ENCODE data around the gene ZFP91.

DNA sequence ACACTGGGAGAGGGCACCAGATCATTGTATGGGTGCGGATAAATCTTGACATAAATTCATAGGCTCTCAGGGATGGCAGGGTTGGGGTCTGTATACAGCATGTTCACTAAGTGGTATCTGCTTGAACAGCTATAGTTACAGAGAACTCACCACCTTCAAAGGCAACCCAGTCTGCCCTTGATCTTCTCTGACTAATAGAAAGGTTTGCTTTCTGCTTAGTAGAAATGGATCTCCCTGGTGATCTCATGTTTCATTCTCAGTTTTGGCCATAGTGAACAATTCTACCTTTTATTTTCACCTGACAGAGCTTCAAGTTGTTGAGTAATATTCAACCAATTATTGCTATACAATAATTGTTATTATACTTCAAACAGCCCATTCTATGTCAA, 76.0 kb downstream of the ZFP91 start:
- no peak for TF ChIP-seq EZH2 (IDR thresholded peaks at IDR 0.05; ENCODE audit: borderline replicate concordance, insufficient read depth, low read length, poor library complexity, severe bottlenecking)
- TF ChIP-seq EP300 (conservative IDR thresholded peaks at IDR 0.05; ENCODE audit: poor library complexity, severe bottlenecking), result no peak

Data from neural cell (in vitro differentiated cells).